WTC11 (cell line): ENCODE data around the gene ACAT2.

ENCODE experiments used
- CTCF ChIP-seq: fragments of 200-600 bp; IDR thresholded peaks from 2 replicates; pipeline ENCODE4 v1.8.0; 2022; ENCODE audit warnings: antibody characterized with exemption
- JUN ChIP-seq: sonication (generic); formaldehyde crosslinking; IDR thresholded peaks from 2 replicates; pipeline ENCODE4 v1.8.0; 2023; ENCODE audit warnings: mild to moderate bottlenecking, missing genetic modification reagents
- USF2 ChIP-seq: sonication (generic); formaldehyde crosslinking; IDR thresholded peaks from 2 replicates; pipeline ENCODE4 v1.8.1; 2023; ENCODE audit warnings: mild to moderate bottlenecking, missing genetic modification reagents, moderate library complexity
- ZNF263 ChIP-seq: sonication (generic); formaldehyde crosslinking; IDR thresholded peaks from 2 replicates; pipeline ENCODE4 v1.8.1; 2022; ENCODE audit warnings: low read depth, mild to moderate bottlenecking, moderate library complexity, missing genetic modification reagents

- TF ChIP-seq JUN (CRISPR knock-in tag) (no peak), CTCF (no peak), ZNF263 (CRISPR knock-in tag) (no peak), USF2 (CRISPR knock-in tag) (no peak)
Measured at GRCh38 chr6:159714404-159714803, 47.4 kb upstream of the ACAT2 start.
